Measurements from ENCODE around the gene RBP3. TPM values are rescaled to one million over a fixed set of nuclear protein-coding genes. Genes with fewer than 3 reads are reported as not detected.

RBP3 gene
- total RNA-seq, 1 experiment from 2014 or later = not detected

DNA sequence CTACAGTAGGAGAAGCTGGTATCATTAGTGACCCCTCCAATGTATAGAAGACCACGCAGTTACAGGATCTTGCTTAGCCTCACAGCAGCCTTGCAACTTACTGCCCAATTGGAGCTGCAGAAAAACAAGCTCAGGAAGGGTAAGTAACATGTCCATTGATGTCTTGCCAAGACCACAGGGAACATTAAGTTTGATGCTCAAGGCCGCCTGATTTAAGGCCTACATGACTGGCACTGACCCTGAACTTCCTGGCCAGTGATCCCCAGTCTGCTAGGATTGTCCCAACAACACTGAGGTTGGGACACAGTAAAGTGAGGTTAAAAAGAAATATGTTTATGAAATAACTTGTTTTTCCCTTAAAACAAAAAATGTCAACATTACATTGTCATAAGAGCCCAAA lies 32.7 kb upstream of the RBP3 start:
- in situ Hi-C loops (cut with HindIII; ENCODE audit: low pct_unique_long_range_greater_than_20kb, low sequenced_read_pairs) (no loop called here), intact Hi-C loops (cut with micrococcal nuclease; ENCODE audit: unreplicated experiment) (no loop called here)
- ATAC-seq (no peak), DNase-seq (ENCODE audit: low read depth, low spot score) (no peak)
- ChIA-PET POLR2A (no interaction called here), CTCF (no interaction called here)
- Histone ChIP-seq H3K4me1 (ENCODE audit: control insufficient read depth, insufficient read depth, low read length) (no peaks in the 10 kb centered on the region), H3K27ac (ENCODE audit: low read length) (no peak overlapping the region), H3K4me3 (ENCODE audit: low read depth in 2 of 2, low read length in 2 of 2) (no peak overlapping the region), H3K9me3 (ENCODE audit: control insufficient read depth, insufficient read depth, low read depth, low read length) (no peaks in the 10 kb centered on the region), H3K36me3 (ENCODE audit: control insufficient read depth, insufficient read depth, low read length) (no peaks in the 10 kb centered on the region), H3K27me3 (ENCODE audit: control insufficient read depth, insufficient read depth, low read length) (no peaks in the 10 kb centered on the region)
- BruUV-seq (replicated peaks) = no TSS peak
- TF ChIP-seq TCF7L2 (IDR thresholded peaks at IDR 0.05; ENCODE audit: low read depth, low read length) (no peak), POLR2AphosphoS5 (IDR thresholded peaks at IDR 0.05; ENCODE audit: low read depth, low read length) (no peak), SIN3A (IDR thresholded peaks at IDR 0.05; ENCODE audit: borderline replicate concordance, insufficient read depth, low read depth, low read length) (no peak)
- TF ChIP-seq, protein P1, sequence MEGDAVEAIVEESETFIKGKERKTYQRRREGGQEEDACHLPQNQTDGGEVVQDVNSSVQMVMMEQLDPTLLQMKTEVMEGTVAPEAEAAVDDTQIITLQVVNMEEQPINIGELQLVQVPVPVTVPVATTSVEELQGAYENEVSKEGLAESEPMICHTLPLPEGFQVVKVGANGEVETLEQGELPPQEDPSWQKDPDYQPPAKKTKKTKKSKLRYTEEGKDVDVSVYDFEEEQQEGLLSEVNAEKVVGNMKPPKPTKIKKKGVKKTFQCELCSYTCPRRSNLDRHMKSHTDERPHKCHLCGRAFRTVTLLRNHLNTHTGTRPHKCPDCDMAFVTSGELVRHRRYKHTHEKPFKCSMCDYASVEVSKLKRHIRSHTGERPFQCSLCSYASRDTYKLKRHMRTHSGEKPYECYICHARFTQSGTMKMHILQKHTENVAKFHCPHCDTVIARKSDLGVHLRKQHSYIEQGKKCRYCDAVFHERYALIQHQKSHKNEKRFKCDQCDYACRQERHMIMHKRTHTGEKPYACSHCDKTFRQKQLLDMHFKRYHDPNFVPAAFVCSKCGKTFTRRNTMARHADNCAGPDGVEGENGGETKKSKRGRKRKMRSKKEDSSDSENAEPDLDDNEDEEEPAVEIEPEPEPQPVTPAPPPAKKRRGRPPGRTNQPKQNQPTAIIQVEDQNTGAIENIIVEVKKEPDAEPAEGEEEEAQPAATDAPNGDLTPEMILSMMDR (IDR thresholded peaks at IDR 0.05) = no peak
- TF ChIP-seq, protein P2, sequence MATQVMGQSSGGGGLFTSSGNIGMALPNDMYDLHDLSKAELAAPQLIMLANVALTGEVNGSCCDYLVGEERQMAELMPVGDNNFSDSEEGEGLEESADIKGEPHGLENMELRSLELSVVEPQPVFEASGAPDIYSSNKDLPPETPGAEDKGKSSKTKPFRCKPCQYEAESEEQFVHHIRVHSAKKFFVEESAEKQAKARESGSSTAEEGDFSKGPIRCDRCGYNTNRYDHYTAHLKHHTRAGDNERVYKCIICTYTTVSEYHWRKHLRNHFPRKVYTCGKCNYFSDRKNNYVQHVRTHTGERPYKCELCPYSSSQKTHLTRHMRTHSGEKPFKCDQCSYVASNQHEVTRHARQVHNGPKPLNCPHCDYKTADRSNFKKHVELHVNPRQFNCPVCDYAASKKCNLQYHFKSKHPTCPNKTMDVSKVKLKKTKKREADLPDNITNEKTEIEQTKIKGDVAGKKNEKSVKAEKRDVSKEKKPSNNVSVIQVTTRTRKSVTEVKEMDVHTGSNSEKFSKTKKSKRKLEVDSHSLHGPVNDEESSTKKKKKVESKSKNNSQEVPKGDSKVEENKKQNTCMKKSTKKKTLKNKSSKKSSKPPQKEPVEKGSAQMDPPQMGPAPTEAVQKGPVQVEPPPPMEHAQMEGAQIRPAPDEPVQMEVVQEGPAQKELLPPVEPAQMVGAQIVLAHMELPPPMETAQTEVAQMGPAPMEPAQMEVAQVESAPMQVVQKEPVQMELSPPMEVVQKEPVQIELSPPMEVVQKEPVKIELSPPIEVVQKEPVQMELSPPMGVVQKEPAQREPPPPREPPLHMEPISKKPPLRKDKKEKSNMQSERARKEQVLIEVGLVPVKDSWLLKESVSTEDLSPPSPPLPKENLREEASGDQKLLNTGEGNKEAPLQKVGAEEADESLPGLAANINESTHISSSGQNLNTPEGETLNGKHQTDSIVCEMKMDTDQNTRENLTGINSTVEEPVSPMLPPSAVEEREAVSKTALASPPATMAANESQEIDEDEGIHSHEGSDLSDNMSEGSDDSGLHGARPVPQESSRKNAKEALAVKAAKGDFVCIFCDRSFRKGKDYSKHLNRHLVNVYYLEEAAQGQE (IDR thresholded peaks at IDR 0.05; ENCODE audit: insufficient read depth in 1 of 2, low read depth in 2 of 2, low read length in 1 of 2) = no peak

DNA sequence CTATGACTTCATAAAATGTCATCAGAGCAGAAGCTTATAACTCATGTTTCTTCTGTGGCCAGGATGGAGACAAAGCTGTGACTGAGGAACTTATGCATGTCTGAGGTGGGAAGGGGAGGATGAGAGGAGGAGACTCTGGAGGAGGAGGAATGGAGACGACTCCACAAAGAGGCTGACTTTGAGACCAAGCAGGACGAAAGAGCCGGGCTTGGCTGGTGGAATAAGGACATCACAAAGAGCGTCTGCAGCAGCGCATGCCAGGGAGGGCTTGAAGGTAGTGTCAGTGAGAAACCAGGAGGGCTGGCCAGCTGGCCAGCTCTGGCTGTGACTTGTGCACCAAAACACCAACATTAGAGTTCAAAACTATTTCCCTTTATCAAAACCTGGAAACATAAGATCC lies 32.0 kb upstream of the RBP3 start:
- H3K36me3 ChIP-seq (ENCODE audit: control insufficient read depth, insufficient read depth, low read length) = no peaks in the 10 kb centered on the region
- H3K27ac ChIP-seq (ENCODE audit: low read length) = no peak overlapping the region
- no peak overlapping the region for H3K4me3 ChIP-seq (ENCODE audit: low read depth in 2 of 2, low read length in 2 of 2)
- ChIA-PET POLR2A (no interaction called here), CTCF (no interaction called here)
- no peak for DNase-seq (ENCODE audit: low read depth, low spot score)
- H3K4me1 ChIP-seq (ENCODE audit: control insufficient read depth, insufficient read depth, low read length) = no peaks in the 10 kb centered on the region
- no peak for ATAC-seq
- TF ChIP-seq TCF7L2 (IDR thresholded peaks at IDR 0.05; ENCODE audit: low read depth, low read length) (no peak), SIN3A (IDR thresholded peaks at IDR 0.05; ENCODE audit: borderline replicate concordance, insufficient read depth, low read depth, low read length) (no peak)
- TF ChIP-seq, protein P1 (IDR thresholded peaks at IDR 0.05) = no peak
- TF ChIP-seq, protein P2 (IDR thresholded peaks at IDR 0.05; ENCODE audit: insufficient read depth in 1 of 2, low read depth in 2 of 2, low read length in 1 of 2) = no peak
- H3K9me3 ChIP-seq (ENCODE audit: control insufficient read depth, insufficient read depth, low read depth, low read length) = no peaks in the 10 kb centered on the region
- intact Hi-C loops (cut with micrococcal nuclease; ENCODE audit: unreplicated experiment) (no loop called here), in situ Hi-C loops (cut with HindIII; ENCODE audit: low pct_unique_long_range_greater_than_20kb, low sequenced_read_pairs) (no loop called here)
- no TSS peak for BruUV-seq (replicated peaks)
- no peaks in the 10 kb centered on the region for H3K27me3 ChIP-seq (ENCODE audit: control insufficient read depth, insufficient read depth, low read length)
